Rectal smooth muscle tissue (tissue), 1 donor: Measurements from ENCODE around the gene MACROD1.

Experiments used
- H3K27ac ChIP-seq: one replicate; pipeline ENCODE4 v1.7.0; 2013; ENCODE audit warnings: low read depth, low read length, inconsistent platforms
- H3K27me3 ChIP-seq: one replicate; pipeline ENCODE4 v1.7.0; 2013; ENCODE audit warnings: low read length; ENCODE audit not compliant: control insufficient read depth, insufficient read depth
- H3K36me3 ChIP-seq: one replicate; pipeline ENCODE4 v1.7.0; 2013; ENCODE audit warnings: low read length; ENCODE audit not compliant: control insufficient read depth, insufficient read depth
- H3K4me1 ChIP-seq: one replicate; pipeline ENCODE4 v1.7.0; 2013; ENCODE audit warnings: low read length; ENCODE audit not compliant: control insufficient read depth, insufficient read depth
- H3K4me3 ChIP-seq: one replicate; pipeline ENCODE4 v1.7.0; 2013; ENCODE audit warnings: low read length
- H3K9ac ChIP-seq: one replicate; pipeline ENCODE4 v1.7.0; 2013; ENCODE audit warnings: low read length

MACROD1 gene

DNA sequence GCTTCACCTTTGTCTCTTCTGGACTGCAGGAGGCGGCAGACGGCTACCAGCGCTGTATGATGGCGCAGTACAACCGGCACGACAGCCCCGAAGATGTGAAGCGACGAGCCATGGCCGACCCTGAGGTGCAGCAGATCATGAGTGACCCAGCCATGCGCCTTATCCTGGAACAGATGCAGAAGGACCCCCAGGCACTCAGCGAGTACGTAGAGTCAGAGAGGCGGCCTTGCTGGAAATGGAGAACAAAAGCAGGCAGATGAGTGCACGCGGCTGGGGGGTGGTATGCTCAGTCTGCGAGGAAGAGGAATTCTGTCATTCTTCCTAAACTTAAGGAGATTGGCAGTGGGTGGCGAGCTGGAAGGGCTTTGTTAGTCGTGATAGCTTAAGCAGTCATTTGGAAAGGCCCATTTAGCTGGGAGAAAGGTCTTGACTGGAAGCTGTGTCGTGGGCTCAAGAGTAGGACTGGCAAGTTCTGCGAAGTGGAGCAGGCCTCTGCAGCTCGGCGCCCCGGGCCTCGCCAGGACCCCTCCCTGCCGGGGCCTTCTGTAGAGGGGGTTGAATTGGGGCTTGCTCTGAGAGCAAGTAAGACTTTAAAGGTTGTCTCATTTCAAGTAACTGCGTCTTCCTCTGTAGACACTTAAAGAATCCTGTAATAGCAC, 37.6 kb upstream of the MACROD1 start:
- Histone ChIP-seq H3K36me3 (peaks cover 23% of the 10 kb centered on the region), H3K27me3 (no peaks in the 10 kb centered on the region), H3K4me3 (no peak overlapping the region), H3K9ac (no peak overlapping the region), H3K4me1 (peaks cover 3% of the 10 kb centered on the region), H3K27ac (no peak overlapping the region)

DNA sequence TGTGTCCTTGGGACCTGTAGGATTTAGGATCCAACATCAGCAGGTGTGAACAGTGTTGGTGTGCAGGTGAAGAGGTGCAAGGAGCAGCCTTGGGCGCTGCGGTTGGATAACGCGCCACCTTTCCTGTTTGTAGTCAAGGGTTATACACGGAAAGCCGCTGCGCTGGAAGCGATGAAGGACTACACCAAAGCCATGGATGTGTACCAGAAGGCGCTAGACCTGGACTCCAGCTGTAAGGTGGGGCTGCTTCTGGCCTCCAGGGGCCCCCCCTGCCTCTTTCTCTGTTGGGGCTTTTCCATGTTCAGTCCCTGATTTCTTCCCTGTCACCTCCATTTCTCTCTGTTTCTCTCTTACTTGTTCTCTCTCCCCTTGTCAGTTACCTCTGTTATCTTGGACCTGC, 37.1 kb upstream of the MACROD1 start:
- Histone ChIP-seq H3K4me1 (peaks cover 3% of the 10 kb centered on the region), H3K27me3 (no peaks in the 10 kb centered on the region), H3K9ac (no peak overlapping the region), H3K36me3 (peaks cover 26% of the 10 kb centered on the region), H3K27ac (no peak overlapping the region), H3K4me3 (no peak overlapping the region)

DNA sequence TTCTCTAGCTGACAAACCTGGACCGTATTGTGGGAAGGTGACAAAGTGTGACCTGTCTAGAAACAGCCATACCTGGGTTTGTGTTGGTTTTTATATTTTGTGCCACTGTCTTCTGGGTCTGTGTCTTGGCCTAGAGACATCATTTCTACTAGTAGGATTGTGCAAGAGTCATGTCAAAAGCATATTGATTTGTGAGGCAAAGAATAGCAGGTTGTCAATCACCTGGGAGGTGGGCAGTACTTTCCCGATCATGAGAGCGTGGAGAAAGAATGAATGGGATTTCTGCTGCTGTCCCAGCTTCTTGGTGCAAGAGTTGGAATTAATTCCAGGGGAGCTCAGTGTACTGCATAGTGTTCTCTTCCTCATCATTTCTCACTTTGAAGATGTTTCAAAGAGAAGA, 35.6 kb upstream of the MACROD1 start:
- Histone ChIP-seq H3K9ac (no peak overlapping the region), H3K4me3 (no peak overlapping the region), H3K27me3 (no peaks in the 10 kb centered on the region), H3K4me1 (peaks cover 3% of the 10 kb centered on the region), H3K27ac (no peak overlapping the region), H3K36me3 (peaks cover 37% of the 10 kb centered on the region)

GRCh38 chr11:64198511-64198910, 32.6 kb upstream of the MACROD1 start:
- Histone ChIP-seq H3K27me3 (no peaks in the 10 kb centered on the region), H3K9ac (no peak overlapping the region), H3K27ac (no peak overlapping the region), H3K4me1 (no peaks in the 10 kb centered on the region), H3K4me3 (no peak overlapping the region), H3K36me3 (peaks cover 52% of the 10 kb centered on the region)

- no peaks in the 10 kb centered on the region for H3K4me1 ChIP-seq
- H3K27me3 ChIP-seq, result no peaks in the 10 kb centered on the region
- no peak overlapping the region for H3K27ac ChIP-seq
- no peak overlapping the region for H3K9ac ChIP-seq
- H3K36me3 ChIP-seq, result peaks cover 47% of the 10 kb centered on the region
- H3K4me3 ChIP-seq, result no peak overlapping the region
These were observed 30.7 kb upstream of the MACROD1 start for GRCh38 chr11:64196626-64197025.

DNA sequence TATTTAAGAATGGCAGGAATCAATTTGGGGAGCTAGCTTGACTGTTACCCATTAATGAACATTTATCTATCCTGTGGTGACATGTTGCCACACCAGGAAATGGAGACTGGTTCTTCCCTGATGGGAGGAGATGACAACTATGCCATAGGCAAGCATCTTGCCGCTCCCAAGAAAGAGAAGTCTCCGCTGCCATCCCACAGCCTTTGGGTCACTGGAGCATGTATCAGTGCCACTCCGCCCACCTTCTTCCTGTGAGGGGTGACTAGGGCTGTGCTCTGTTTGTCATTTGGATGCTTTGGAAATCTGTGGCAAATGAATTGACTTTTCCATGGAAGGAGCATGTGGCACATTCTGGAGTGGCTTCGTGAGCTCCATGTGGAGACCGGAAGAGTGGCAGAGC, 26.5 kb upstream of the MACROD1 start:
- Histone ChIP-seq H3K4me3 (no peak overlapping the region), H3K9ac (no peak overlapping the region), H3K36me3 (peaks cover 37% of the 10 kb centered on the region), H3K27ac (no peak overlapping the region), H3K27me3 (no peaks in the 10 kb centered on the region), H3K4me1 (no peaks in the 10 kb centered on the region)

DNA sequence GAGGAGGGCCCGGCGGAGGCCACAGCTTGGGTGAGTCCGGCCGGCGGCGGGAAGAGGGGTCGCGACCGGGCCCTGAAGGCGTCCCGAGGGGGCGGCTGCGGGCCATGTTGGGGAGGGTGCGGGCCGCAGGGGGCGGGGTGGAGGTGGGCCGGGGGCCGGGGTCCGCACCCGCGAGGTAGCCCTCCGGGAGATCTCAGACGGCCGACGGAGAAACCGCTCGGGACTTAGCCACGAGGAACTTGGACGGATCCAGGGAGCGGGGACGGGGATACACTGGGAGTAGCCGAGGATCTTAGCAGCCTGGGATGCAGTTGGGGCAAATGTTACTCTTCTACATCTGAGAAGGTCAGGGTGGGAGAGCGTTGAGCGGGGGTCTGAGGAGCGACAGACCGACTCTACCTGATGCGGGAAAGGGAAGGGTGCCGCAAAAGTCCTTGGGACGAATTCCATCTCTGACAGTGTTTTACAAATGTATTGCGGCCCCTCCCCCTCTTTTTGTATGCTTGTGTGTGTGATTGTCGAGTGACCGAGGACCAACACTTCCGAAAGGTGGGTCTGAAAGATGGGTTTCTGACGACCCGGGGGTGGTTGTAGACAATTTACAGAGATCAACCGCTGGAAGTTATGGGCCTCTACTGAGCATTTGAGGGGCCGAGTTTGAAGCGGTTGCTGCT, 20.7 kb upstream of the MACROD1 start:
- Histone ChIP-seq H3K27ac (peak overlapping the region; percentile 69), H3K4me3 (no peak overlapping the region), H3K27me3 (peaks cover 1% of the 10 kb centered on the region), H3K36me3 (no peaks in the 10 kb centered on the region), H3K9ac (no peak overlapping the region), H3K4me1 (peaks cover 13% of the 10 kb centered on the region)

- Histone ChIP-seq H3K27ac (peak within 1 kb of the TSS; percentile 90), H3K4me1 (peaks cover 20% of the 10 kb centered on the region)
These were observed 20.0 kb upstream of the MACROD1 start, which contains the start of gene STIP1 for GRCh38 chr11:64185693-64186491. Gene STIP1 (plus strand): TSS chr11:64186171. CDS start chr11:64186262, 91 bp downstream.

DNA sequence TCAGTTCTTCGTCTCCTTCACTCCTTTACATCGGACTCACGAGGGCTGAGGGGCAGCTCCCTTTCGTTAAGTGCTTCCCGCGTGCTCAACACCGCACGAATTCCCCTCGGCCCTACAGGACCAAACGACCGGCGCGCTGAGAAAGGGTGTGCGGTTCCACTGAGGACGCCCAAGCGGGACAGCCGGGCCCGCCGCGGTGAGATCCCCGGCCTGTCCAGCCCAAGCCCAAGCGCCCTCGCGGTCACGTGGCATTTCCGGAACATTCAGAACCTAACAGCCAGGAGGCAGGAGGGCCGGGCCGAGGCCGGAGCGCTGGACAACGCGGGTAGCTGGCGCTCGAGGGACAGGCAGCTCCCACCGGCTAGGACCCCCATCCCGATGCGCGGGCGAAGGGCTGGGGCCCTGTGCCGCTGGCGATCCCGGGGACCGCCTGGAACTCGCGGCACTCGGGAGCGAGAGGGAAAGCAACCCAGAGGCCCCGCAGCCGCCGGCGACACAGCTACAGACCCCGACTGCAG, 19.3 kb upstream of the MACROD1 start:
- H3K36me3 ChIP-seq, result no peaks in the 10 kb centered on the region
- H3K9ac ChIP-seq, result peak overlapping the region; percentile 80
- H3K27me3 ChIP-seq, result peaks cover 1% of the 10 kb centered on the region
- H3K27ac ChIP-seq, result peak overlapping the region; percentile 90
- peak overlapping the region; percentile 93 for H3K4me3 ChIP-seq
- peaks cover 25% of the 10 kb centered on the region for H3K4me1 ChIP-seq

More at GRCh38 chr11:64185693-64186491, 20.0 kb upstream of the MACROD1 start, which contains the start of gene STIP1:
- Histone ChIP-seq H3K27me3 (peaks cover 1% of the 10 kb centered on the region), H3K9ac (peak within 1 kb of the TSS; percentile 80), H3K36me3 (no peaks in the 10 kb centered on the region), H3K4me3 (peak within 1 kb of the TSS; percentile 93)

DNA sequence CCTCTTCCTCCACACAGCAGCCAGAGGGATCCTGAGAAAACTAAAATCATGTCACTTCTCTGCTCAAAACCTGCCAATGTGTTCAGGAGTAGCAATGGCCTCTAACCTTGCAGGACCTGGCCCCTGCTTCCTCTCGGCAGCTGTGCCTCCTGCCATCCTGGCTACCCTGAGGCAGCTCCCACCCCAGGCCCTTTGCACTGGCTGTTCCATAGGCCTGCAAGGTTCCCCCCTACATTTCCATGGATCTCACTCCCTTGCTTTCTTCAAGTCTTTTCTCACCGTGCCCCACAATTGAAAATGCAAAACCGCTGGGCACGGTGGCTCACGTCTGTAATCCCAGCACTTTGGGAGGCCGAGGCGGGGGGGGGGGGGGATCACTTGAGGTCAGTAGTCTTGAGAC, 18.0 kb upstream of the MACROD1 start:
- Histone ChIP-seq H3K4me1 (peaks cover 25% of the 10 kb centered on the region), H3K9ac (no peak overlapping the region), H3K36me3 (no peaks in the 10 kb centered on the region), H3K27ac (peak overlapping the region; percentile 41), H3K4me3 (no peak overlapping the region), H3K27me3 (peaks cover 1% of the 10 kb centered on the region)

DNA sequence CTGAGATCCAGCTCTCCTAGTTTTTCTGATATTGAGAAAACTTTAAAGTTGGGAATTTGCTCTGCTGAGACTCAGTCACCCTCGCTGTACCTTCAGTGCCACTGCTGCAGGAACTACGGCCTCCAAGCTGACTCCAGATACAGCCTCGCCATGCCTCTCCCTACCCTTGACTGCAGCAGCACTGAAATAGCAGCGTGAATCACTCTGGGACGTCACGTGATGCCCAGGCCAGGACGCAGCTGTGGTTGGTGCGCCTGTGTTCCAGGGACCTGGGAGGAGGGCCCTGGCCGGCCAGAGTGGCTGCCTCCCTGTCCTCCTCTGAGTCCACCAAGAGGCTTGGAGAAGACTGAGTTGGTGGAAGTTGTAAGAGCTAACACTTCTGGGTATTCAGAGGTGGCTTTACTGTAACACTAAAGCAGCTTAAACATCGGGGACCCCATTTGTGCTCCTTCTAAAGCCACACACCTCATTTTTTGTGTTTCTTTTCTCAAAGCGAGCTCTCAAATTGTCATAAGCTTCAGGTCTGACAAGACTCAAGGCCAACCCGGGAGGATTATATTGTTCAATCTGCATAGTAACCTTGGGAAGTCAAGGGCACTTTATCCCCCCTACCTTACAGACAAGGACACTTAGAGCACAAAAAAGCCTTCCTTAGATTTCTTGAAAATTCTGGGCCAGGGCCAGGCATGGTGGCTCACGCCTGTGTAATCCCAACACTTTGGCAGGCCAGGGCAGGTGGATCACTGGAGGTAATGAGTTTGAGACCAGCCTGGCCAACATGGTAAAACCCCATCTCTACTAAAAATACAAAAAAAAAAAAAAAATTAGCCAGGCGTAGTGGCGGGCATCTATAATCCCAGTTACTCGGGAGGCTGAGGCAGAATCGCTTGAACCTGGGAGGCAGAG, 15.8 kb upstream of the MACROD1 start:
- H3K4me3 ChIP-seq, result no peak overlapping the region

More for the DNA sequence above, 15.8 kb upstream of the MACROD1 start:
- H3K27me3 ChIP-seq, result peaks cover 1% of the 10 kb centered on the region
- H3K9ac ChIP-seq, result peak overlapping the region; percentile 17
- peak overlapping the region; percentile 83 for H3K27ac ChIP-seq
- H3K36me3 ChIP-seq, result no peaks in the 10 kb centered on the region
- peaks cover 25% of the 10 kb centered on the region for H3K4me1 ChIP-seq
